Endometrial microvascular endothelial cells (primary cell): ENCODE measurements around the gene SNX9. TPM values are rescaled to one million over a fixed set of nuclear protein-coding genes. Genes with fewer than 3 reads are reported as not detected.
"Not testable (repeated sequence)": the region's sequence is repeated elsewhere in the genome, so short reads cannot be mapped to it uniquely, and the experiment has no call there.

Source experiments
- in situ Hi-C: cut with HindIII; loops from 2 replicates; pipeline ENCODE4 v1.10.0; 2017; ENCODE audit warnings: low sequenced_read_pairs, low pct_unique_long_range_greater_than_20kb; ENCODE audit errors: inconsistent ontology term
- total RNA-seq: library from RNA; depleted of rRNA; stranded (reverse); fragments of >200 nt; gene quantifications from one replicate; pipeline ENCODE4 v1.2.3, GENCODE V29; 2015; ENCODE audit errors: inconsistent ontology term

SNX9 gene
- total RNA-seq, 1 donor from 2014 or later: 25.4 TPM

- in situ Hi-C loops: loop anchor here (10.0 kb wide), 1 partner anchor 69 kb away; no protein-coding TSS in a partner anchor
These were observed 703 bp downstream of the SNX9 start for GRCh38 chr6:157823528-157824370.

GRCh38 chr6:157825243-157825904, 2.3 kb downstream of the SNX9 start:
- in situ Hi-C loops: loop anchor here (10.0 kb wide), 1 partner anchor 71 kb away; no protein-coding TSS in a partner anchor

DNA sequence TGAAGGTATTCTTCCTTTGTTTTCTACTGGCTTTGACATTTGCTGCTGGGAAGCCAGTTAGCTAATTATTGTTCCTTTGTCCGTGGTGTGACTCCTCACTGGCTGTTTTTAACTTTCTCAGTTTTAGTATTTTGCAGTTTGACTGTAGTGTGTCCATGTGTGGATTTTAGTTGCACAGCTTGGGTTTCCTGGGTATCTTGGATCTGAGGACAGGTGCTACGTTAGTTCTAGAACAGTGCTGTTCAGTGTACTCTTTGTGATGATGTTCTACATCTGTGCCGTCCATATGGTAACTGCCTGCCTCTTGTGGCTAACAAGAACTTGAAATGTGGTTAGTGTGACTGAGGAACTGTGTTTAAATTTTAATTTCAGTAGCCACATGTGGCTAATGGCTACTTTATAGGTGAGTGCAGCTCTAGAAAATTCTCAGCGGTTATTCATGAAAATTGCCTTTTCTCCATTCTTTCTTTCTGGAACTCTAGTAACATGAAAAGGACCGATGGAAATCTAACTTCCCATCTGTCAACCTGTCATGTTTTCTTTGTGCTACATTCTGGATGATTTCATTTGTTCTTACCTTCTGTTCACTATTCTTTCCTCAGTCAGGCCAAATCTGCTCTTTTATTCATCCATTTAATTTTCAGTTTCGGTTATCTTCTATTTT, 7.4 kb downstream of the SNX9 start:
- in situ Hi-C loops: no loop called here

DNA sequence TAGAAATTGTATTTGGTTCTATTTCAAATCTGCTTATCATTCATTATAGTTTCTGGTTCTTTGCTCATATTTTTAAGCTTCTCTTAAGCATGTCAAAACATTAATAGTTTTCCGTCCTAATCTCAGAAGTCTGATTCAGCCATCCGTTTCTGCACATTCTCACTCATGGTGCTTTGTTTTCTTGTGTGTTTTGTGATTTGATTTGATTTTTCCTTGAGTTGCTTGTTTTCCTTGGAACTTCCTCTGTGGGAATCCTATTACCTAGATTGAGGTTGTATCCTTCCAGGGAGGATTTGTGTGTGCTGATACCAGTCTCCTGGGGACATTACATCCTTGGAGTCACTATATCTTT, 7.9 kb downstream of the SNX9 start:
- in situ Hi-C loops: no loop called here

GRCh38 chr6:157831424-157832249, 8.6 kb downstream of the SNX9 start:
- in situ Hi-C loops: no loop called here

DNA sequence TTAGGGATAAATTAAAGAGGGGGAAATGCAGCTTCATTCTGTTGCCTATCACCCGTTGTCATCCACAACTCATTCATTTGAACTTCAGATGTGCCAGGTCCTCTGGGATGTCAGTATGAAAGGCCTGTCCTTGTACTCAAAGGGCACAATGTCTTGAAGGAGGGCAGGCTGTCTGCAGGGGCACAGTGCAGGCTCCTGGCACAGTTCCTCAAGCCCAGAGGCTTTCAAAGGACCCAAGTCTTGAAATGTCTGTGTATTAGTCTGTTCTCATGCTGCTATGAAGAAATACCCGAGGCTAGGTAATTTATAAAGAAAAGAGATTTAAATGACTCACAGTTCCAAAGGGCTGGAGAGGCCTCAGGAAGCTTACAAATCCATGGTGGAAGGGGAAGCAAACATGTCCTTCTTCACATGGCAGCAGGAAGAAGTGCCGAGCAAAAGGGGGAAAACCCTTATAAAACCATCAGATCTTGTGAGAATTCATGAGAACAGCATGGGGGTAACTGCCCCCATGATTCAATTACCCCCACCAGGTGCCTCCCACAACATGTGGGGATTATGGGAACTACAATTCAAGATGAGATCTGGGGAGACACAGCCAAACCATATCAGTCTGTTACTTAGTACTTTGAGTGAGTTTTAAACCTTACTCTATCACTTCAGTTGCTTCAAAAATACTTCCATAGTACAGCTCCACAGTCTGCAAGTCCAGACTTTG, 9.4 kb downstream of the SNX9 start:
- in situ Hi-C loops: no loop called here

GRCh38 chr6:157834549-157834948, 11.5 kb downstream of the SNX9 start:
- in situ Hi-C loops: no loop called here

- in situ Hi-C loops: no loop called here
These were observed 15.8 kb downstream of the SNX9 start for GRCh38 chr6:157838718-157839430.

DNA sequence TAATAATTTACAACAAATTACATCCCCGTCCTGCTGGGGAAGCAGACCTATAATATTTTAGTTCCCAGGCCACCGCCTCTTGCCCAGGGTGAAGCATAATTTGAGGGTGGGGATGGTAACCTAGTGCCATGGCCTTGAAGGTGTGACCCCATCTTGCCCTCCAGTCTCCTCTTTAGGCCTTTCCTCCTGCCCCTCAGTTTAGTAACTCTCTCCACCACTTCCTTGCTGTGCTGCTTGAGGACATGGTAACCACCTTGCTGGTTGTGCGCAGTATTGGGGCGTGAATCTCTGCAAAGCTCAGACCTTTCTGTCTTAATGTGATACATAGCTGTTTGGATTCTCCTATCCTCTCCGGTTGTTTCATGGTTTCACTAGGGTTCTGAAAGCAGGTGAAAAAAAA, 16.6 kb downstream of the SNX9 start:
- in situ Hi-C loops: no loop called here

GRCh38 chr6:157840261-157840660, 17.2 kb downstream of the SNX9 start:
- in situ Hi-C loops: no loop called here

- in situ Hi-C loops: no loop called here
These were observed 17.7 kb downstream of the SNX9 start for GRCh38 chr6:157840776-157841175.

GRCh38 chr6:157841211-157841840, 18.3 kb downstream of the SNX9 start:
- in situ Hi-C loops: no loop called here

- in situ Hi-C loops: no loop called here
These were observed 19.2 kb downstream of the SNX9 start for GRCh38 chr6:157842212-157842611.

DNA sequence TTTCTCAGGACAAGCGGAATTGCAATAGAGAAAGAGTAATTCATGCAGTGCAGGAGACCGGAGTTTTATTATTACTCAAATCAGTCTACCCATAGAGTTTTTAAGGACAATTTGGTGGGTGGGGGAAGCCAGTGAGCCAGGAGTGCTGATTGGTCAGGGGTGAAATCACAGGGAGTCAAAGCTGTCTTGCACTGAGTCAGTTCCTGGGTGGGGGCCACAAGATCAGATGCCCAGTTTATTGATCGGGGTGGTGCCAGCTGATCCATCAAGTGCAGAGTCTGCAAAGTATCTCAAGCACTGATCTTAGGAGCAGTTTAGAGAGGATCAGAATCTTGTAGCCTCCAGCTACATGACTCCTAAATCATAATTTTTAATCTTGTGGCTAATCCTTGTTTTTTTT, 21.1 kb downstream of the SNX9 start:
- in situ Hi-C loops: not testable (repeated sequence)

DNA sequence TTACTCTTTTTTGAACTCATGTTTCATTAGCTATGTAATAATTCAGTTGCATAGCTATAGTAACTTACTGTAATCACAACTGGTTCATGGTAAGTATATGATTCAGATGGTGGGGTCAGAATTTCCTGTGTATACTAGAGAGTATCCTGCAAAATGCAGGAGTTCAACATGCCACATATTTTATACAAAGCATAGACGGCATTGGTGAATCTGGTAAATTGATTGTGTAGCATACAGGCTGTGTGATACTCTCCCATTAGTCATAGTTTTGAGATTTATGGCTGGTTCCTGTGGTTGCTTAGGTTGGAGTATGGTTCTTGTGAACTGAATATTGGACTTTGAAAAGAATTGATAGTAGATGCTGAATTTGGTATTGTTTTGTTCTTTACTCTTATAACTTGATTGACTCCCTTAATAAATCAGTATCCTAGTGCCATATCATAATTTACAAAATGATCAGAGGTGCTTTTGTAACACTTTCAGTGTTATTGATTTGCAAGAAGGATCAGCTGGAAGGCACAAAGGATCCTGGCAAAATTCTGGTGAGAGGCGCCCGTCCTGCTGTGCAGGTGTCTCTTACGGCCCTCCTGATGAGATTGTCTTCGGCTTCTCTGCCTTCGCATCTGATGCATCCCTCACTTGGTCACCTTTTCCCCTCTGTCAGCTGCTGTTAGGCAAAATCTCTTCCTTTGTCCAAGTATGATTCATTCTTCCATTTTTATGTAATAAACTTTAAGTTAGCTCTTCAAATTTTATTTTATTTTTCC, 22.6 kb downstream of the SNX9 start:
- in situ Hi-C loops: no loop called here

GRCh38 chr6:157847846-157848245, 24.8 kb downstream of the SNX9 start:
- in situ Hi-C loops: no loop called here

DNA sequence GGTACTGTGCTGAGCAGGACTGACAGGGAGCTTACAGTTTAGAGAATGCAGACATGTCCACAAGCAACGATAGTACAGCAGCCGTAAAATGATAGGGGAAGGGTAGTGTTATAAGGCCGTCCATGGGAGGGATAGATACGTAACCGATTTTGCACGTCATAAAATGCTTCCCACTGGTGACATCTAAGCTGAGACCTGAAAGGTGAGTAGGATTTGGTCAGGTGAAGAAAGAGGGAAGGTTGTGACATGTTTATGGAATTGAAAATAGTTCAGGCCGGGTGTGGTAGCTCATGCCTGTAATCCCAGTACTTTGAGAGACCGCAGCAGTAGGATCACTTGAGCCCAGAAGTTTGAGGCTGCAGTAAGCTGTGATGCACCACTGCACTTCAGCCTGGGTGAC, 25.6 kb downstream of the SNX9 start:
- in situ Hi-C loops: no loop called here
